PC-9 (cell line): Measurements from ENCODE around the gene CEP20. TPM values are rescaled to one million over a fixed set of nuclear protein-coding genes. Genes with fewer than 3 reads are reported as not detected.

ENCODE experiments used
- BruUV-seq: library from RNA; stranded (reverse); fragments of 400-500 nt; replicated peaks from 2 replicates; lab custom pipeline; 2021; lab: Mats Ljungman, UMichigan
- CTCF ChIA-PET: fragments of 300-600 bp; sonication (Branson Sonifier 250); formaldehyde crosslinking; loops from one replicate; lab custom pipeline; 2022; ENCODE audit warnings: antibody characterized with exemption; lab: Charles Lee
- POLR2A ChIA-PET: fragments of 300-600 bp; sonication (Branson Sonifier 250); formaldehyde crosslinking; loops from one replicate; lab custom pipeline; 2022; ENCODE audit warnings: antibody characterized with exemption; ENCODE audit not compliant: unreplicated experiment; lab: Charles Lee
- DNase-seq, 2 experiments: peaks; one replicate each; pipeline versions ENCODE4 v3.0.0 to v3.0.0-alpha.2; 2015 to 2022; ENCODE audit warnings: mixed read lengths in 1 of 2
- H2AFZ ChIP-seq: fragments of 200-600 bp; sonication (generic); 2 replicates; pipeline ENCODE4 v1.8.1; 2017; ENCODE audit warnings: antibody characterized with exemption
- H3F3A ChIP-seq: fragments of 200-600 bp; sonication (generic); 2 replicates; pipeline ENCODE4 v1.8.1; 2017; ENCODE audit warnings: antibody characterized with exemption, mild to moderate bottlenecking, low read depth; ENCODE audit not compliant: insufficient read depth
- H3K27ac ChIP-seq: fragments of 200-600 bp; sonication (generic); 2 replicates; pipeline ENCODE4 v1.6.1; 2016; ENCODE audit warnings: mixed run types
- H3K27me3 ChIP-seq: fragments of 200-600 bp; sonication (generic); 2 replicates; pipeline ENCODE4 v1.6.1; 2016; ENCODE audit warnings: low read depth, mixed run types; ENCODE audit not compliant: insufficient read depth
- H3K36me3 ChIP-seq: fragments of 200-600 bp; sonication (generic); 2 replicates; pipeline ENCODE4 v1.6.1; 2016; ENCODE audit warnings: low read depth, mixed run types
- H3K4me1 ChIP-seq: fragments of 200-600 bp; sonication (generic); replicated peaks from 2 replicates; pipeline ENCODE4 v1.6.1; 2016; ENCODE audit warnings: mixed run types; ENCODE audit not compliant: insufficient read depth
- H3K4me2 ChIP-seq: fragments of 200-600 bp; sonication (generic); 2 replicates; pipeline ENCODE4 v1.6.1; 2017; ENCODE audit warnings: mixed run types
- H3K4me3 ChIP-seq: fragments of 200-600 bp; sonication (generic); 2 replicates; pipeline ENCODE4 v1.6.1; 2016; ENCODE audit warnings: mixed run types
- H3K79me2 ChIP-seq: fragments of 200-600 bp; sonication (generic); 2 replicates; pipeline ENCODE4 v1.6.1; 2017; ENCODE audit warnings: low read depth, mixed run types
- H3K9me2 ChIP-seq: fragments of 200-600 bp; sonication (generic); 2 replicates; pipeline ENCODE4 v1.8.1; 2017; ENCODE audit warnings: mild to moderate bottlenecking; ENCODE audit not compliant: insufficient read depth
- H3K9me3 ChIP-seq: fragments of 200-600 bp; sonication (generic); 2 replicates; pipeline ENCODE4 v1.8.1; 2016; ENCODE audit warnings: low read depth; ENCODE audit not compliant: insufficient read depth
- H4K20me1 ChIP-seq: fragments of 200-600 bp; sonication (generic); 2 replicates; pipeline ENCODE4 v1.8.1; 2017; ENCODE audit not compliant: insufficient read depth
- EZH2 ChIP-seq: fragments of 200-600 bp; sonication (generic); IDR thresholded peaks from 2 replicates; pipeline ENCODE4 v1.8.0; 2017; ENCODE audit warnings: antibody characterized with exemption, low read depth
- intact Hi-C: fragments of 100-400 bp; cut with micrococcal nuclease; formaldehyde crosslinking; loops from one replicate; pipeline ENCODE4 v1.10.0; 2022; ENCODE audit not compliant: unreplicated experiment
- total RNA-seq: library from RNA; stranded (reverse); gene quantifications from 2 replicates; pipeline ENCODE4 v1.2.3, GENCODE V29; 2021
- TF ChIP-seq, protein P1 (sequence below): fragments of 200-600 bp; sonication (generic); conservative IDR thresholded peaks from 2 replicates; pipeline ENCODE4 v1.6.1; 2017; ENCODE audit warnings: mixed run types, antibody characterized with exemption, mild to moderate bottlenecking, moderate library complexity

Gene CEP20
- total RNA-seq, 1 experiment from 2014 or later, result 125 TPM

DNA sequence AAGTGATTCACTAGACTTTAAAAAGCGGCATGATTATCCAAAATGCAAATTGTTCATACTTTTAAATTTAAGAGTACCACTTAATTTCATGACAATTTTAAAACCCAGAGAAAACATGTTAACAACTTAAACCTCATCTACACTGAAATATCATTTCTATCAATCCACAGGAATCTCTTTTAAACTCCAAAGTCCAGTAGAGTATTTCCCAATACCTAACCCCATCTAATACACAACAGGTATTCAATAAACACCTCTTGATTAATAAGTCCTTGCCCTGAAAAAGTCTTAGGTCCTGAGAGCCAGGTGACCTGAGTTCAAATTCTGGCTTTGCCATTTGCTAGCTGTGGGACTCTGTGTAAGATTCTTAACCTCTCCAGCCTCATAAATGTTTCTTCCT, 14.7 kb downstream of the CEP20 start:
- no peak for DNase-seq
- intact Hi-C loops, result no loop called here
- peaks cover 13% of the 10 kb centered on the region for H3K4me1 ChIP-seq
- H3K9me3 ChIP-seq, result no peaks in the 10 kb centered on the region
- H3K9me2 ChIP-seq, result no peaks in the 10 kb centered on the region
- BruUV-seq, result no TSS peak
- ChIA-PET CTCF (interaction anchor here (0.6 to 0.8 kb wide), 2 partner anchors 72 to 131 kb away, joined by 4 read pairs; no protein-coding TSS in a partner anchor), POLR2A (no interaction called here)
- H3K27ac ChIP-seq, result no peak overlapping the region
- H3K4me2 ChIP-seq, result no peak overlapping the region
- no peak overlapping the region for H2AFZ ChIP-seq
- no peak overlapping the region for H3K4me3 ChIP-seq
- H3F3A ChIP-seq, result peaks cover 30% of the 10 kb centered on the region; the same call in 1 of the 2 replicates
- no peaks in the 10 kb centered on the region for H3K27me3 ChIP-seq
- peaks cover 32% of the 10 kb centered on the region for H3K79me2 ChIP-seq
- TF ChIP-seq EZH2, result no peak
- TF ChIP-seq, protein P1, sequence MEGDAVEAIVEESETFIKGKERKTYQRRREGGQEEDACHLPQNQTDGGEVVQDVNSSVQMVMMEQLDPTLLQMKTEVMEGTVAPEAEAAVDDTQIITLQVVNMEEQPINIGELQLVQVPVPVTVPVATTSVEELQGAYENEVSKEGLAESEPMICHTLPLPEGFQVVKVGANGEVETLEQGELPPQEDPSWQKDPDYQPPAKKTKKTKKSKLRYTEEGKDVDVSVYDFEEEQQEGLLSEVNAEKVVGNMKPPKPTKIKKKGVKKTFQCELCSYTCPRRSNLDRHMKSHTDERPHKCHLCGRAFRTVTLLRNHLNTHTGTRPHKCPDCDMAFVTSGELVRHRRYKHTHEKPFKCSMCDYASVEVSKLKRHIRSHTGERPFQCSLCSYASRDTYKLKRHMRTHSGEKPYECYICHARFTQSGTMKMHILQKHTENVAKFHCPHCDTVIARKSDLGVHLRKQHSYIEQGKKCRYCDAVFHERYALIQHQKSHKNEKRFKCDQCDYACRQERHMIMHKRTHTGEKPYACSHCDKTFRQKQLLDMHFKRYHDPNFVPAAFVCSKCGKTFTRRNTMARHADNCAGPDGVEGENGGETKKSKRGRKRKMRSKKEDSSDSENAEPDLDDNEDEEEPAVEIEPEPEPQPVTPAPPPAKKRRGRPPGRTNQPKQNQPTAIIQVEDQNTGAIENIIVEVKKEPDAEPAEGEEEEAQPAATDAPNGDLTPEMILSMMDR, result no peak
- H4K20me1 ChIP-seq, result no peaks in the 10 kb centered on the region
- H3K36me3 ChIP-seq, result peaks cover 52% of the 10 kb centered on the region

DNA sequence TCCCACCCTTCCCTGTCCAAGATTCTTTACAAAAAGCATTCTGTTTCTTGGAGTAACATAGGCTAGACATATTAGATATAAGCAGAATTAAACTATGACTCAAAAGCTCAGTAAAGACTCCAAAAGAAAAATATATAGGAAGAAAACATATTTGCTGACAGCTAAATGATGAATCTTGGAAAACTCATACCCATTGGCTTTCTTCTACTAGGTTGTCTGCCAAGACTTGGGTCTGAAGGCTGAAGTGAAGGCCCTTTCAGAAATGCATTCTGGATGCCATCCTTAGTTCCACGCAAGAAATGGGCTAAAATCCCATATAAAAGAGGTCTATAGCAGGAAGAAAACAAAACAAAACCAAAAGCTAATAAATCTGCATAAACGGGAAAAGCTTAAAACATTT, 15.1 kb downstream of the CEP20 start:
- Histone ChIP-seq H3K9me2 (no peaks in the 10 kb centered on the region), H3K79me2 (peaks cover 28% of the 10 kb centered on the region), H3K4me1 (peaks cover 9% of the 10 kb centered on the region; the same call in 1 of the 2 replicates), H3K9me3 (no peaks in the 10 kb centered on the region), H3K27me3 (no peaks in the 10 kb centered on the region), H3K36me3 (peaks cover 49% of the 10 kb centered on the region), H2AFZ (no peak overlapping the region), H3F3A (peaks cover 29% of the 10 kb centered on the region; the same call in 1 of the 2 replicates), H3K4me3 (no peak overlapping the region), H3K4me2 (no peak overlapping the region), H3K27ac (no peak overlapping the region), H4K20me1 (no peaks in the 10 kb centered on the region)
- POLR2A ChIA-PET, result no interaction called here
- no TSS peak for BruUV-seq
- no peak for TF ChIP-seq EZH2
- TF ChIP-seq, protein P1, result no peak
- intact Hi-C loops, result no loop called here
- DNase-seq, result no peak
- CTCF ChIA-PET, result interaction anchor here (0.6 kb wide), 2 partner anchors 116 to 132 kb away, joined by 4 to 6 read pairs; no protein-coding TSS in a partner anchor

- Histone ChIP-seq H4K20me1 (no peaks in the 10 kb centered on the region), H3K27ac (no peak overlapping the region; the same call in 1 of the 2 replicates), H3K9me2 (no peaks in the 10 kb centered on the region), H3K9me3 (no peaks in the 10 kb centered on the region), H3F3A (peaks cover 17% of the 10 kb centered on the region), H3K4me2 (no peak overlapping the region), H3K4me1 (no peaks in the 10 kb centered on the region), H3K27me3 (no peaks in the 10 kb centered on the region), H3K36me3 (peaks cover 41% of the 10 kb centered on the region), H3K4me3 (no peak overlapping the region), H2AFZ (no peak overlapping the region), H3K79me2 (peaks cover 14% of the 10 kb centered on the region)
- intact Hi-C loops, result no loop called here
- TF ChIP-seq EZH2, result no peak
- TF ChIP-seq, protein P1, result no peak
- no TSS peak for BruUV-seq
- DNase-seq, result peak in 1 of 2 experiments; percentile 63
- CTCF ChIA-PET, result no interaction called here
- POLR2A ChIA-PET, result interaction anchor here (0.5 kb wide), 1 partner anchor 204 kb away, joined by 12 read pairs; no protein-coding TSS in a partner anchor
Measured at GRCh38 chr16:15870011-15870410, 18.4 kb downstream of the CEP20 start.
